ENCODE results near the gene BOK.

DNA sequence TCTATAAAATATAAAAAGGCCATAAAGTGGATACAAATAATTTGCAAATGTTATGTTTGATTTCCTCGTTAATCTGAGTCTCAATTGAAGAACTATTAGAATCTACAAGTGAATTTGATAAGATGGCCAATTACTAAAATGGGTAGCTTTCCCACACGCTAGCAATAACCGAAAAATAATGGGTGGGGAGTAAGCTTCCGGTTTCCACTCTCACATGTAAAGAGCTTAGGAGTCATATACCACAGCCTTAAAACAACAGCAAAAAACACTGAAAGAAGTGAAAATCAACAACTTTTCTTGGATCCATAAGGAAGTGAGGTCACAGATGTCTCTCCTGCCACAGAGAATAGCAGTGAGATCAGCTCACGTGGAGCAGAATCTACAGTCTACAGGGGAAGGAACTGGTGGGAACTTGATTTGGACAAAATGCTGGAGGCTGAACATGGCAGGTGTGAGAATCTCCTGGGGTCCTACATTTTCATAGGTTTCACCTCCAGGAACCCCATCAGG, 59.8 kb downstream of the BOK start:
- TF ChIP-seq, protein P1, sequence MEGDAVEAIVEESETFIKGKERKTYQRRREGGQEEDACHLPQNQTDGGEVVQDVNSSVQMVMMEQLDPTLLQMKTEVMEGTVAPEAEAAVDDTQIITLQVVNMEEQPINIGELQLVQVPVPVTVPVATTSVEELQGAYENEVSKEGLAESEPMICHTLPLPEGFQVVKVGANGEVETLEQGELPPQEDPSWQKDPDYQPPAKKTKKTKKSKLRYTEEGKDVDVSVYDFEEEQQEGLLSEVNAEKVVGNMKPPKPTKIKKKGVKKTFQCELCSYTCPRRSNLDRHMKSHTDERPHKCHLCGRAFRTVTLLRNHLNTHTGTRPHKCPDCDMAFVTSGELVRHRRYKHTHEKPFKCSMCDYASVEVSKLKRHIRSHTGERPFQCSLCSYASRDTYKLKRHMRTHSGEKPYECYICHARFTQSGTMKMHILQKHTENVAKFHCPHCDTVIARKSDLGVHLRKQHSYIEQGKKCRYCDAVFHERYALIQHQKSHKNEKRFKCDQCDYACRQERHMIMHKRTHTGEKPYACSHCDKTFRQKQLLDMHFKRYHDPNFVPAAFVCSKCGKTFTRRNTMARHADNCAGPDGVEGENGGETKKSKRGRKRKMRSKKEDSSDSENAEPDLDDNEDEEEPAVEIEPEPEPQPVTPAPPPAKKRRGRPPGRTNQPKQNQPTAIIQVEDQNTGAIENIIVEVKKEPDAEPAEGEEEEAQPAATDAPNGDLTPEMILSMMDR (IDR thresholded peaks at IDR 0.05 in 4 of 5, conservative IDR thresholded peaks at IDR 0.05 in 1 of 5), result no peak
- no peak for TF ChIP-seq POLR2A (IDR thresholded peaks at IDR 0.05)
